NT2/D1 (cell line): ENCODE data around the gene CD79A.

Experiments
- DNase-seq: peaks from one replicate; pipeline ENCODE4 v3.0.0-alpha.2; 2011; ENCODE audit warnings: low read depth, low spot score
- H3K27me3 ChIP-seq: 2 replicates; pipeline ENCODE4 v1.6.0; 2011; ENCODE audit warnings: mild to moderate bottlenecking; ENCODE audit not compliant: insufficient read length, insufficient read depth
- H3K36me3 ChIP-seq: 2 replicates; pipeline ENCODE4 v1.6.1; 2011; ENCODE audit warnings: mild to moderate bottlenecking, low read length, mixed read lengths; ENCODE audit not compliant: insufficient read depth, insufficient read length
- H3K4me1 ChIP-seq: 2 replicates; pipeline ENCODE4 v1.5.1; 2011; ENCODE audit not compliant: insufficient read depth, insufficient read length
- H3K4me3 ChIP-seq: 2 replicates; pipeline ENCODE4 v1.5.1; 2011; ENCODE audit warnings: low read depth; ENCODE audit not compliant: insufficient read length
- H3K9ac ChIP-seq: 2 replicates; pipeline ENCODE4 v1.6.0; 2011; ENCODE audit warnings: low read depth; ENCODE audit not compliant: insufficient read length
- H3K9me3 ChIP-seq: 2 replicates; pipeline ENCODE4 v1.5.1; 2011; ENCODE audit warnings: mild to moderate bottlenecking, low read length; ENCODE audit not compliant: insufficient read depth
- SUZ12 ChIP-seq: IDR thresholded peaks from 2 replicates; pipeline ENCODE4 v1.6.1; 2011; ENCODE audit not compliant: insufficient read length, insufficient read depth; ENCODE audit errors: extremely low read depth
- YY1 ChIP-seq: IDR thresholded peaks from 2 replicates; pipeline ENCODE4 v1.6.1; 2011; ENCODE audit not compliant: insufficient read length, insufficient read depth
- ZNF274 ChIP-seq: IDR thresholded peaks from 2 replicates; pipeline ENCODE4 v1.6.1; 2011; ENCODE audit warnings: mild to moderate bottlenecking, low read depth, low read length

CD79A gene

GRCh38 chr19:41847351-41848105, 29.6 kb upstream of the CD79A start:
- Histone ChIP-seq H3K36me3 (no peaks in the 10 kb centered on the region), H3K4me1 (peaks cover 5% of the 10 kb centered on the region), H3K9ac (no peak overlapping the region), H3K4me3 (no peak overlapping the region), H3K27me3 (no peaks in the 10 kb centered on the region), H3K9me3 (no peaks in the 10 kb centered on the region; the same call in 1 of the 2 replicates)
- DNase-seq: no peak
- TF ChIP-seq YY1: no peak
- no peak for TF ChIP-seq ZNF274
- no peak for TF ChIP-seq SUZ12

GRCh38 chr19:41848666-41849065, 28.4 kb upstream of the CD79A start:
- Histone ChIP-seq H3K4me1 (peaks cover 5% of the 10 kb centered on the region), H3K36me3 (no peaks in the 10 kb centered on the region), H3K27me3 (no peaks in the 10 kb centered on the region), H3K9ac (no peak overlapping the region), H3K4me3 (no peak overlapping the region), H3K9me3 (no peaks in the 10 kb centered on the region; the same call in 1 of the 2 replicates)
- DNase-seq: no peak
- TF ChIP-seq YY1 (no peak), SUZ12 (no peak), ZNF274 (no peak)

DNA sequence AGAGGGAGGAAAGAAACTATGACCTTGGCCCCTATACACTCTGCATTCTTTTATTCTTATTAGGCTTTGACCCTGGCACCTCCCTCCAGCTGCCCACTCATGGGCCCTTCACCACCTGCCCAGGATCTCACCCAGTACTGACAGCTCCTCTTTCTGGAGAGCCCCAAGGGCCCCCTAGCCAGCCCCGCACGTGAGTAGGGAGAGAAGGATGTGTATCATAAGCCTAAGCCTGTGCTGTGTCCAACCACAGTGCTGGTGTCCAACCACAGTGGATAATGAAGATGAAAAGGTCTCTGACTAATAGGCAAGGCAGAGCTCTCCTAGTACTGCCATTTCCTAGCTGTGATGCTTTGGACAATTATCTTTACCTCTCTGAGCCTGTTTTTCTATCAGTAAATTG, 28.0 kb upstream of the CD79A start:
- Histone ChIP-seq H3K9ac (no peak overlapping the region), H3K4me3 (no peak overlapping the region), H3K9me3 (no peaks in the 10 kb centered on the region; the same call in 1 of the 2 replicates), H3K36me3 (no peaks in the 10 kb centered on the region), H3K27me3 (no peaks in the 10 kb centered on the region), H3K4me1 (peaks cover 5% of the 10 kb centered on the region)
- TF ChIP-seq YY1 (no peak), ZNF274 (no peak), SUZ12 (no peak)
- no peak for DNase-seq

DNA sequence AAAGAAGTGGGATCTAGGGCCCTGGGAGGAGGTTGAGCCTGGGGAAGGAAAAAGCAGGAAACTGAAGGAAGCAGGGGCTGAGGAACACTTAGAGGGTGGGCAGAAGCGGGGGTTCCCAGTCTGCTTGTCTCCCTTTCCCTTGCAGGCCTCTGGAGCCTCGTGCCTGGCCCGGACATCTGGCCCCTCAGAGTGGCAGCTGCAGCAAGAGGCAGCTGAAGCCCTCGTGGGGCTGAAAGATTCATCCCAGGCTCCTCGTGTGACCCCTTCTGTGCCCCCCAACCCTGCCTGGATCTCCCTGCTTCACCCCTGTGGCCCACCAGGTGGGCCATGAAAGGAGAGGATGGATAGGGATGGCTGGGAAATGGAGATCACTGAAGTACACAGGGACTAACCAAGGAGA, 26.7 kb upstream of the CD79A start:
- TF ChIP-seq SUZ12 (no peak), ZNF274 (no peak), YY1 (no peak)
- peaks cover 5% of the 10 kb centered on the region for H3K4me1 ChIP-seq
- H3K27me3 ChIP-seq: no peaks in the 10 kb centered on the region

DNA sequence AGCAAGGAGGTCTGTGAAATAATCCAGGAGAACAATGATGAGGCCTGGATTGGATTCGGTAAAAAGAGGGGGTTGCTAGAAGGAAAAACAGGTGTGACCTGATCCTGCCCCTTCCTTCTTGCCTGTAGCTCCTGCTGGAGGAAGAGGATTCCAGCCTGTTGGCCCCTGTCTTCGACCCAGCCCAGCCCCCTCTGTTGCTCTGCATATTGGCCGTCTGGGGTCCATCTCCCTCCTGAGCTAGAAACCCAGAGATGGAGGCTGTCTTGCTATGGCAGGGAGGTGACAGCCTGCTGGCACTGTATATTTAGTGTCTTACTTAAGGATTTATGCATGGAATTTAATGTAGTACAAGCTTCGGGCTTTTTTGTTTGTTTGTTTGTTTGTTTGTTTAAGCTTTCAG, 25.6 kb upstream of the CD79A start:
- H3K36me3 ChIP-seq: no peaks in the 10 kb centered on the region
- H3K27me3 ChIP-seq: no peaks in the 10 kb centered on the region
- peaks cover 5% of the 10 kb centered on the region for H3K4me1 ChIP-seq
- H3K9ac ChIP-seq: no peak overlapping the region
- no peak for DNase-seq
- no peaks in the 10 kb centered on the region for H3K9me3 ChIP-seq
- no peak for TF ChIP-seq SUZ12
- no peak for TF ChIP-seq ZNF274
- TF ChIP-seq YY1: no peak
- H3K4me3 ChIP-seq: no peak overlapping the region

More for the DNA sequence above, 26.7 kb upstream of the CD79A start:
- H3K9me3 ChIP-seq: no peaks in the 10 kb centered on the region
- H3K36me3 ChIP-seq: no peaks in the 10 kb centered on the region
- H3K4me3 ChIP-seq: no peak overlapping the region
- DNase-seq: no peak
- no peak overlapping the region for H3K9ac ChIP-seq

GRCh38 chr19:41853344-41853743, 23.7 kb upstream of the CD79A start:
- H3K9me3 ChIP-seq: no peaks in the 10 kb centered on the region
- no peak for TF ChIP-seq YY1
- TF ChIP-seq ZNF274: no peak
- no peak for TF ChIP-seq SUZ12
- peaks cover 5% of the 10 kb centered on the region for H3K4me1 ChIP-seq
- no peak overlapping the region for H3K4me3 ChIP-seq
- no peaks in the 10 kb centered on the region for H3K36me3 ChIP-seq
- no peaks in the 10 kb centered on the region for H3K27me3 ChIP-seq
- no peak for DNase-seq
- H3K9ac ChIP-seq: no peak overlapping the region

DNA sequence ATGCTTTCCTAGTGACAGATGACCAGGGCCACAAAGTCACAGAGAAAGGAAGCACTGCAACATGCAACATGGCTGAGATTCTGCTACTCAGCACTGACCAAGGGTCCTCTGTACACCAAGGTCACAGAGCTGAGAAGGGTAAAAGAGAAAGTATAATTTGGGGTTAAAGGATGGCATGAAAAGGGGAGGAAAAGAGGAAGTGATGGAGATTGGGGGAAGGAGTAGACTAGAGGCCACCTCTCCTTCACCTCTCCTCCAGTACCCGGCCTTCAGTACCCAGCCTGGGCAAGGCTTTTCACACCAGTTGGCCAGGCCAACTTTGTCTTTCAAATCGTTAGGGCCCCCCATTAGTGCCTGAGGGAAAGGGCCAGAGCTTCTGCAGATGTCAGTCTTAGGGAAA, 23.3 kb upstream of the CD79A start:
- Histone ChIP-seq H3K36me3 (no peaks in the 10 kb centered on the region), H3K4me1 (peaks cover 5% of the 10 kb centered on the region), H3K9me3 (no peaks in the 10 kb centered on the region), H3K27me3 (no peaks in the 10 kb centered on the region), H3K9ac (no peak overlapping the region), H3K4me3 (no peak overlapping the region)
- TF ChIP-seq YY1 (no peak), ZNF274 (no peak), SUZ12 (no peak)
- no peak for DNase-seq
